ENCODE results near the gene ITGAL. TPM values are rescaled to one million over a fixed set of nuclear protein-coding genes. Genes with fewer than 3 reads are reported as not detected.

Gene ITGAL
- total RNA-seq, 2 donors from 2014 or later, result 1.3 to 9.2 TPM

GRCh38 chr16:30571445-30572322 lies 99.1 kb downstream of the ITGAL start, which contains the start of gene ZNF688:
Gene ZNF688 (minus strand): TSS chr16:30571714. CDS start chr16:30571629, 85 bp downstream.
- peaks cover 19% of the 10 kb centered on the region for H3K4me1 ChIP-seq
- H3K36me3 ChIP-seq (replicated peaks in 1 of 2; ENCODE audit: insufficient read depth in 1 of 2, low read depth in 2 of 2), result no peaks in the 10 kb centered on the region
- DNase-seq, result peak; percentile 92 to 97 (median 92)
- ATAC-seq, result peak; percentile 84
- TF ChIP-seq, protein P1, sequence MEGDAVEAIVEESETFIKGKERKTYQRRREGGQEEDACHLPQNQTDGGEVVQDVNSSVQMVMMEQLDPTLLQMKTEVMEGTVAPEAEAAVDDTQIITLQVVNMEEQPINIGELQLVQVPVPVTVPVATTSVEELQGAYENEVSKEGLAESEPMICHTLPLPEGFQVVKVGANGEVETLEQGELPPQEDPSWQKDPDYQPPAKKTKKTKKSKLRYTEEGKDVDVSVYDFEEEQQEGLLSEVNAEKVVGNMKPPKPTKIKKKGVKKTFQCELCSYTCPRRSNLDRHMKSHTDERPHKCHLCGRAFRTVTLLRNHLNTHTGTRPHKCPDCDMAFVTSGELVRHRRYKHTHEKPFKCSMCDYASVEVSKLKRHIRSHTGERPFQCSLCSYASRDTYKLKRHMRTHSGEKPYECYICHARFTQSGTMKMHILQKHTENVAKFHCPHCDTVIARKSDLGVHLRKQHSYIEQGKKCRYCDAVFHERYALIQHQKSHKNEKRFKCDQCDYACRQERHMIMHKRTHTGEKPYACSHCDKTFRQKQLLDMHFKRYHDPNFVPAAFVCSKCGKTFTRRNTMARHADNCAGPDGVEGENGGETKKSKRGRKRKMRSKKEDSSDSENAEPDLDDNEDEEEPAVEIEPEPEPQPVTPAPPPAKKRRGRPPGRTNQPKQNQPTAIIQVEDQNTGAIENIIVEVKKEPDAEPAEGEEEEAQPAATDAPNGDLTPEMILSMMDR (IDR thresholded peaks at IDR 0.05), result peak in 1 of 7 experiments; percentile 14
- peak; percentile 44 to 75 (median 73) for TF ChIP-seq POLR2A (IDR thresholded peaks at IDR 0.05)
- intact Hi-C loops (cut with DNase I), result no loop called here
- 0% methylated on average over 7 to 65 of the region's 67 CpGs for WGBS, 2 donors
- no peaks in the 10 kb centered on the region for H3K9me3 ChIP-seq
- peak within 1 kb of the TSS; percentile 35 to 77 for H3K4me3 ChIP-seq
- H3K27ac ChIP-seq, result peak within 1 kb of the TSS; percentile 63 to 96 (median 93)
- H3K27me3 ChIP-seq, result no peaks in the 10 kb centered on the region

Small RNA genes within 50 kb of the gene (microRNA-seq; reads per million reads assigned to microRNA genes)
- gene MIR4518 (ENCODE audit: borderline number of aligned reads in 2 of 2, borderline replicate concordance in 2 of 2), result 0 reads per million in 2 donors

Small RNA genes within 50 kb of the gene (small RNA-seq; reads per million reads assigned to genes)
- gene MIR4518 (not detected), gene RF00019 (not detected), gene RNU7-61P (not detected)

Other genes with a start within 250 kb of the ITGAL start
- gene NPIPB13, start 224.3 kb upstream of the ITGAL start, total RNA-seq, result 1 to 10 TPM in 1 of 2 donors, under 1 TPM in 1; 0.33 to 3.1 TPM
- 10 to 100 TPM; 19.8 to 20.2 TPM for gene CD2BP2, start 117.4 kb upstream of the ITGAL start, total RNA-seq
- 10 to 100 TPM; 17.9 to 22.1 TPM for gene TBC1D10B, start 102.2 kb upstream of the ITGAL start, total RNA-seq
- not detected for gene MYL11, start 97.9 kb upstream of the ITGAL start, total RNA-seq
- gene SEPTIN1, start 90.2 kb upstream of the ITGAL start, total RNA-seq, result under 1 TPM; 0.26 to 0.33 TPM
- 10 to 100 TPM in 1 of 2 donors, 1 to 10 TPM in 1; 9.3 to 12.2 TPM for gene ZNF48, start 77.3 kb upstream of the ITGAL start, total RNA-seq
- gene ZNF771, start 65.1 kb upstream of the ITGAL start, total RNA-seq, result 10 to 100 TPM; 16.6 to 18.8 TPM
- 10 to 100 TPM in 1 of 2 donors, 1 to 10 TPM in 1; 3.3 to 15.0 TPM for gene DCTPP1, start 42.7 kb upstream of the ITGAL start, total RNA-seq
- 10 to 100 TPM; 28.0 to 29.6 TPM for gene SEPHS2, start 26.9 kb upstream of the ITGAL start, total RNA-seq
- 10 to 100 TPM; 17.8 to 24.1 TPM for gene ZNF768, start 53.8 kb downstream of the ITGAL start, total RNA-seq
- gene ZNF747, start 62.1 kb downstream of the ITGAL start, total RNA-seq, result 10 to 100 TPM; 10.2 to 11.4 TPM
- gene ZNF764, start 85.6 kb downstream of the ITGAL start, total RNA-seq, result 10 to 100 TPM in 1 of 2 donors, 1 to 10 TPM in 1; 8.3 to 23.7 TPM
- 10 to 100 TPM; 19.2 to 27.4 TPM for gene ZNF688, start 99.0 kb downstream of the ITGAL start, total RNA-seq
- 10 to 100 TPM; 10.9 to 16.1 TPM for gene ZNF785, start 113.0 kb downstream of the ITGAL start, total RNA-seq
- gene ZNF689, start 137.6 kb downstream of the ITGAL start, total RNA-seq, result 1 to 10 TPM; 4.6 to 7.0 TPM
- gene PRR14, start 178.2 kb downstream of the ITGAL start, total RNA-seq, result 10 to 100 TPM; 20.5 to 65.6 TPM
- 10 to 100 TPM; 20.8 to 76.8 TPM for gene FBRS, start 185.7 kb downstream of the ITGAL start, total RNA-seq
- 10 to 100 TPM; 27.5 to 30.0 TPM for gene SRCAP, start 226.4 kb downstream of the ITGAL start, total RNA-seq